Stimulated activated CD4-positive, alpha-beta T cell treated with anti-CD3 and anti-CD28 coated beads, Interleukin-2, amount 100 ng/mL, for 4 hours (primary cell): ENCODE measurements around the gene ACP2.
A peak's percentile ranks its signal among the peaks of the same experiment; 100 is the strongest.

Experiments
- DNase-seq: peaks from one replicate; pipeline ENCODE4 v3.0.0-alpha.2; 2020; ENCODE audit warnings: low read depth

Gene ACP2

DNA sequence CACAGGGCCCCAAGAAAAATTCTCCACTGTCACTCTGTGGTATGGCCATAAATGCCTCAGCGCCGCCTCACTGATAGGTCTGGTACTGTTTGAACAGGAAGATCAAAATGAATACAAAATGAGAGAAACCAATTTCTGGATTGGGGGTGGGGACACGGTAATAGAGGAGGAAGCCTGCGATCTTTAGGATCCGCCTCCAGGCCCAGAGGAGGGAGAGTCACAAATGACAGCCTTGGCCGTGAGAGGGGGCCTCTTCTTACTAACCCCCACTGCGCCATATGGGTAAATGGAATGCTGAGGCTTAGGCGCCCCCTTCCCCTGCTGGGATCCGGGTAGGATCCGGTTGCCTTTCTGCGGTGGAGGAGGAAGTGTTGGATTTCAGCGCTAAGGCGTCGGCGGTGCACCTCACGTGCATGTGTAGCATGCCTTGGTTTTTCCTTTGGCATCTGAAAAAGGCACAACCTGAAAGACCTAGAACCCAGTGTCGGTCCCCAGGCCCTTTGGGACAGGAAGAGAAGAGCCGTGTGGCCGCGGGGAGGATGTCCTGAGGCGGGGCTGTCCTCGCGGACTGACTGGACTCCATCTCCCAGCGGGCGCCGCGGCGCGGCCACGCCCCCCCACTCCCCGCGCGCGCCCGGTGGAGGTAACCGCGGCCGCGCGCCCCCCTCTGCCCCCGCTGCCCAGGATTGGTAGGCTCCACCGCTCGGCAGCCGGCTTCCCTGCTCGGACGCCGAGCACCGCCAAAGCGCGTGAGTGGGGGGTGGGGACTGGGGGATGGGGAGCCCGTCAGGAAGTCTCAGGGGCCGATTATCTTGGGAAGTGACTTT, 20.6 kb upstream of the ACP2 start:
- DNase-seq: peak; percentile 79

DNA sequence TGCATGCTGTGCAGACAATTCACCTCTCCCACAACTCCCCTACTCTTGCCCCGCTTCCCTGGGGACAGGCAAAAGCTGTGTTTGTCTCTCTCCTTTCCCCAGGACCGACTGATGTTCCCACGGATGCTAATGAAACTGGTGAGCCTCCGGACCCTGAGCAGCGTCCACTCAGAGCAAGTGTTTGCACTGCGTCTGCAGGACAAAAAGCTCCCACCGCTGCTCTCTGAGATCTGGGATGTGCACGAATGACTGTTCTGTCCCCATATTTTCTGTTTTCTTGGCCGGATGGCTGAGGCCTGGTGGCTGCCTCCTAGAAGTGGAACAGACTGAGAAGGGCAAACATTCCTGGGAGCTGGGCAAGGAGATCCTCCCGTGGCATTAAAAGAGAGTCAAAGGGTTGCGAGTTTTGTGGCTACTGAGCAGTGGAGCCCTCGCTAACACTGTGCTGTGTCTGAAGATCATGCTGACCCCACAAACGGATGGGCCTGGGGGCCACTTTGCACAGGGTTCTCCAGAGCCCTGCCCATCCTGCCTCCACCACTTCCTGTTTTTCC, 19.9 kb upstream of the ACP2 start:
- DNase-seq: no peak

DNA sequence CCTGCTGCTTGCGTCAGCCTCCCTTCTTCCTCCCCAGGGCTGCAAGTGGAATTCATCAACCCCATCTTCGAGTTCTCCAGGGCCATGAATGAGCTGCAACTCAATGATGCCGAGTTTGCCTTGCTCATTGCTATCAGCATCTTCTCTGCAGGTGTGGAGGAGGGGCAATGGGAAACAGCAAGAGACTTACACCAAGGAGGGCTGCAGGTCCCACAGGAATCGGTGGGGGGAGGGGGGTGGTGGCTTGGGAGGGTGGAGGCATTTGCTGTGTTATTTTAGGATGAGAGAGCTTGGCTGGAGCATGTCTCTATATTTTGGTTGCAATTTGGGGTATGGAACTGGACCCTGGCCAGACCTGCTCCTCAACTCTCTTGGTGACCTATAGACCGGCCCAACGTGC, 19.3 kb upstream of the ACP2 start:
- no peak for DNase-seq

DNA sequence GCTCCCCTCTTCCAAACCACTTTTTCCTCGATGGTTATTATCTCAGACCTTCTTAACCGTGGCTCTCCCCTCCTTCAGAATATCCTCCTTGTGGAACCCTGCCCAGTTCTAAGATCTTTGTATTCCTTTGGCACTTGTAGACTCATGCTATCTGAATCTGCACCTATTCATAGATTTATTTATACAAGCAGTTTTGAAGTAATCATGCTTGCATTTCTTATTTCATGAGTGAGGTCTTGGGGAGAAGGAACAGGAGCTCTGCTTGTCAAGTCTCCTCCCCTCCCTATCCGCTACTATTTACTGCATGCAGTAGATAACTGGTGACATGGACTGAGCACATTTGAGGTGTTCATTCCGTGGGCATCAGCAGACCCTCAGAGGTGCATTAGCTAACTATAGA, 15.9 kb upstream of the ACP2 start:
- DNase-seq: no peak

DNA sequence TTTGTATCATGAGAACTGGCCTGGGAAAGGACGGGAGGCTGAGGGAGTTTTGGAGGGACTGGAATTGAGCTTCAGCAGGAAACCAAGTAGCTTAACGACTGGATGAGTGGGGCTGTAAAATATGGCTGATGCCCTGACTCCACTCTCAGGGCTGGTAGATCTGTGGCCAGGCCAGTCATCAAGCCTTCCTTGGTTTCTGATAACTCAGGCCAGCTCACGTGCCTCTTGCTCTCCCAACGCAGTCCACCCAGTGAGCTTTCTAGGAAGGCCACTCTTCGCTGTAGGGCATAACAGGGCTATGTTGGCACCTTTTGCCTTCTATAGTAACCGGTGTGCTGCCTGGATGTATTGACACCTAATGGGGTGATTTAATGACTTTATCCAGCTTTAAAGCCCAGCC, 15.5 kb upstream of the ACP2 start:
- no peak for DNase-seq

DNA sequence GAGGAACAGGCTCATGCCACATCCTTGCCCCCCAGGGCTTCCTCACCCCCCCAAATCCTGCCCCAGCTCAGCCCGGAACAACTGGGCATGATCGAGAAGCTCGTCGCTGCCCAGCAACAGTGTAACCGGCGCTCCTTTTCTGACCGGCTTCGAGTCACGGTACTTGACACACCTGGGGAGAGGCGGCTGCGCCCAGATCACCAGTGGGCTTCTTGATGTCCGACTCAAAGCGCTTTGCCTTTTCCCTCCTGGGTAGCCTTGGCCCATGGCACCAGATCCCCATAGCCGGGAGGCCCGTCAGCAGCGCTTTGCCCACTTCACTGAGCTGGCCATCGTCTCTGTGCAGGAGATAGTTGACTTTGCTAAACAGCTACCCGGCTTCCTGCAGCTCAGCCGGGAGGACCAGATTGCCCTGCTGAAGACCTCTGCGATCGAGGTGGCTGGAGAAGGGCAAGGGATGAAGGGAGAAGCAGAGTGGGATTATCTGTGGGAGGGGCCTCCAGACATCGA, 12.7 kb upstream of the ACP2 start:
- no peak for DNase-seq

DNA sequence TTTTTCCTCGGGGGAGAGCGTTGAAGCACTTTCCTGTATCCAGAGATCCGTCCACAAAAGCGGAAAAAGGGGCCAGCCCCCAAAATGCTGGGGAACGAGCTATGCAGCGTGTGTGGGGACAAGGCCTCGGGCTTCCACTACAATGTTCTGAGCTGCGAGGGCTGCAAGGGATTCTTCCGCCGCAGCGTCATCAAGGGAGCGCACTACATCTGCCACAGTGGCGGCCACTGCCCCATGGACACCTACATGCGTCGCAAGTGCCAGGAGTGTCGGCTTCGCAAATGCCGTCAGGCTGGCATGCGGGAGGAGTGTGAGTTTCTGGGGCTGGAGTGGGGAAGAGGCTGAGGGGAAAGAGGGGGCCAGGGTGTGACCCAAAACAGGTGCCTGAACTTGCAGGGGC, 11.8 kb upstream of the ACP2 start:
- DNase-seq: no peak

DNA sequence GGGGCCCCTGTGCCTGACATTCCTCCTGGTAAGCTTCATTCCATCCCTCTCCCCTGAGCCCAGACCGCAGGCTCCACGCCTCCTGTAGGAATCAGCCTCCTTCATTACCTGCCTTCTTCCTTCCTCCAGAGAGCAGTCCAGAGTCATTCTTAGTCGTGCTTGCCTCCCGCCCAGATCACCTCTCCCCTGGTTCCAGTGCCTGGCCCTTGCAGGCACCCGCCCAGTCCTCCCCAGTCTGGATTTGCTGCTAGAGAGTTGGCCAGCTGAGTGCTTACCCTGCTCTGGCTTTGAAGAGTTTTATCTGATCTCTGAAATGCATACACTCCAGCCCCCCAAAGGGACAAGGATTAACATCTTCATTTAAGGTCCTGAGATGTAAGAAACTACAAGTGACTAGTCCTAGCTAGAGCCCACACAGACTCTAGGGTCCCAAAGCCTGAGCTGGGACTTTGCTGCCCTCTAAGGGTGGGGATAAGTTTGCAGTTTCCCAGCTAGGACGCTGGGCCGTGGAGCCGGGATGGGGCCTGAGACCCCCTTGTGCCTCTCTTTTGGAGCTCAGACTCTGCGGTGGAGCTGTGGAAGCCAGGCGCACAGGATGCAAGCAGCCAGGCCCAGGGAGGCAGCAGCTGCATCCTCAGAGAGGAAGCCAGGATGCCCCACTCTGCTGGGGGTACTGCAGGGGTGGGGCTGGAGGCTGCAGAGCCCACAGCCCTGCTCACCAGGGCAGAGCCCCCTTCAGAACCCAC, 10.8 kb upstream of the ACP2 start:
- DNase-seq: peak; percentile 27

DNA sequence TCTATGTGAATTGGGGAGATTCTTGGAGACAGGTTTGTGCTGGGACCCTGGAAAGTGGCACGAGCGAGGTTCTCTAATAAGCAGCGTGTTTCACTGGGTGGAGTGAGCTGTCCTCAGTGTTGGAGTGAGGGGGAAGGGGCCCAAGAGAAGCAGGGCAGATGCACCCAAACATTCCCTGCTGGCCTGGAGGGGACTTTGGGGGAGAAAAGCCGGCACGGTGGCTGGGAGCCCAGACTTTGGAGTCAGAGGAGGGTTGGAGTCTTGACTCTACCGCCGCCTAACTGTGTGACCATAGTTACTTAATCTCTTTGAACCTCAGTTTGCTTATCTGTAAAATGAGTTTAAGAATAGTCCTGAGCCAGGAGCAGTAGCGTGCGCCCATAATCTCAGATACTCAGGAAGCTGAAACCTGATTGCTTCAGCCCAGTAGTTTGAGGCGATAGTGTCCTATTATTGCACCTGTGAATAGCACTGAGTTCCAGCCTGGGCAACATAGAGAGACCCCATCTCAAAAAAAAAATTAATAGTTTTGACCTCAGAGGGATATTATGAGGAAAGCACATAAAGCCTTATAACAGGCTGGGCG, 9.8 kb upstream of the ACP2 start:
- DNase-seq: no peak

DNA sequence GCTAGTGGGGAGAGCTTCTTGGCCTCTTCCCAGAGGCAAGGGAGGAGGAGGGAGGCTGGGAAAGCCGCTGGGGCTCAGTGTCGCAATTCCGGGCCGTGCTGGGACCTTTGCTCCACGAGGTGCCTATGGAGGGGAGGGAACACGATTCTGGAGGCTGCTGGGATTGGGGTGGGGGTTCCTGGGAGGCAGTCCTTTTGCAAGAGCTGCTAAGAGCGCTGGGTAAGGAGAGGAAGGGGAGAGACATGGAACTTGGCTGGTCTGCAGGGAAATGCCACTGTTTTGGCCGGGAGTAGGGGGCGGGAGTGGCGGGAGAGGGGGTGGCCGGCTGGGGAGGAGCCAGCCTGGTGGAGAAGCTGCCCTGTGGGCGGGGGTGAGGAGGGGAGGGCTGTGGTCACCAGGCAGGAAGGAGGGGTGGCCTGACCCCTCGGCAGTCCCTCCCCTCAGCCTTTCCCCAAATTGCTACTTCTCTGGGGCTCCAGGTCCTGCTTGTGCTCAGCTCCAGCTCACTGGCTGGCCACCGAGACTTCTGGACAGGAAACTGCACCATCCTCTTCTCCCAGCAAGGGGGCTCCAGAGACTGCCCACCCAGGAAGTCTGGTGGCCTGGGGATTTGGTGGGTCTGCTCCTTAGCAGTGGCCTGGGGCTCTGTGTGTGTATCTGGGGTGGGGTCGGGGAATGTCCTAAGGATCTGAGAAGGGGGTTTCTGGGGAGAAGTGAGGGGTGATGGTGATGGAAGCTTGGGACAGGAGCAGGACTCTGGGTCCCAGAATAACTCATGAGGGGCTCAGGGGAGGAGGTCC, 9.1 kb upstream of the ACP2 start, which contains the start of gene NR1H3:
TSS of gene NR1H3 (plus strand) at position 480 of the 800 bp plus-strand sequence. CDS start 1,221 bp downstream, outside the sequence.
- DNase-seq: no peak

DNA sequence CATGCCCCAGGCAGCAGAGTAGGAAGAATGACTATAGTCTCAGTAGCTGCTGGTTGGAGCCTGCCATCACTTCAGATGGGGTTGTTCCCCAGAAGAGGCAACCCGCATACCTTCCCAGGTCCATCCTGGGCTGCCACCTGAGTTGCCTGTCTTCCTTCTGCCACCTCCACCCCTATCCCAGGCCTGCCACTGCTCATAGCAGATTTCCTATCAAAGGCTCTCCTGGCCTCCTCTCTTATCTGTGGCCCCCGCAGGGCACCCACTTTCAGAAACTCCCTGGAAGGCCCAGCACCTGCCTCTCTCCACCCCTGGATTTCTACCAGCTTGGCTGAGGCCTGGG, 8.5 kb upstream of the ACP2 start:
- no peak for DNase-seq

DNA sequence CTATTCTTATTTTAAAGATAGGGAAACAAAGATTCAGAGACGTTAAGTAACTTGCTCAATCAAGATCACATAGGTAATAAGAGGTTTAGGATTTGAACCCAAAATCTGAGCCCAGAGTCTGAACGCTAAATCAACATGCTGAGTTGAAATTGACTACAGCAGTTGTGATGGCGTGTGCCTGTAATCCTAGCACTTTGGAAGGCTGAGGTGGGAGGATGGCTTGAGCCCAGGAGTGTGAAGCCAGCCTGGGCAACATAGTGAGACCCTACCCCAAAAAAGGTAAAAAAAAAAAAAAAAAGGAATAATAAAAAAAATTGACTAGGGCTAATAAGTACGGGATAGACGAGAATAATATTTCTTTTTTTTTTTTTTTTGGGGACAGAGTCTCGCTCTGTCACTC, 7.8 kb upstream of the ACP2 start:
- no peak for DNase-seq

DNA sequence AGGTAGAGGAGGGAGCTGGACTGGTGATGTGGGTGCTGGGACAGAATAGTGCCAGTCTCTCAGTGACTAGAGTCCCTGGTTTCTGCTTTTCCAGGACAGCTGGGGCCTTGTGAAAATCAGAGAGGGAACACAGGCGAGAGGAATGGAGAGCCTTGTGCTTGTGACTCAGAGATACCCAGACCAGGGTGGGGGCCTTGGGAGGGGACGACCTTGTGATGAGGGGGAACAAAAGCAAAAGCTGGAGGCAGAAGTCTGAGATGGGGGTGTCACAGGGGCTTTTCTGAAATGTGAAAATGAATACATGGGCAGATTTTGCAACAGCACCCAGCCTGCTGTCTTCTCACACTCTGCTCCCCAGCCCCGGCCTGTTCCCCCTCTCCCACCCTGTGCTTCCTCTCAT, 5.8 kb upstream of the ACP2 start:
- no peak for DNase-seq

DNA sequence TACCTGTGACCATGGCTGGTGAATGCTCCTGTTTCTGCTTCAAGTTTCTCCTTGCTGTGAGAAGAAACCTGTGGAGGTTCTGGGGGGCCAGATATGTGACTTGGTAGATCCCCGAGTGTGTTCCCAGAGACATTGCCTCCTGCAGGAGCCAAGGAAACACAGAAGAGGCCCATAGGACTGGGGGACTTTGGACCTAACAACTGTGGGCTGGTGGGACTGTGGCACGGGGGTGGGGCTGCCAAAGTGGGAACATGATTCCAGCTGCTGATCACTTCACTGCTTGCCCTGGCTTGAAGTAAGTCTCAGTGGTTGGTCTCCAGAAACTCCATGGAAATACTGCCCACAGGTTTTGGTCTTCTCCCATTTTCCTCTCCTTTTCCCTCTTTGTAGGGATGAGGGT, 5.0 kb upstream of the ACP2 start:
- DNase-seq: no peak

DNA sequence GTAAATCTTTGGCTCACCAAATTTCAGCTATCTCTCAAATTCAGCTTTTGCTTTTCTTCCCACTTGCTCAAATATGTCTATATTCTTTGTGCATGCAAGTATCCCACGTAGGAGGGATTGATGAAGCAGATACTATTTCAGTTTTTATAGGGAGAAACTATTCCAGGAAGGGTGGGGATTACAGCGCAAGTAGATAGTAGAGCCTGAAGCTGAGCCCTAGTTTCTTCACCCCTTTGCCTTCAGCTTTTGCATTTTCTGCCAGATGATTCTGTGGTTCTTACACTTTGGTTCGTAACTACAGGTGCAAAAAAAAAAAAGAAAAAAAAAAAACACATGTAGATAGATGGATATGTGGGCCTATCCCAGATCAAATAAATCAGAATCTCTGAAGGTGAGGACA, 3.1 kb upstream of the ACP2 start:
- DNase-seq: no peak

DNA sequence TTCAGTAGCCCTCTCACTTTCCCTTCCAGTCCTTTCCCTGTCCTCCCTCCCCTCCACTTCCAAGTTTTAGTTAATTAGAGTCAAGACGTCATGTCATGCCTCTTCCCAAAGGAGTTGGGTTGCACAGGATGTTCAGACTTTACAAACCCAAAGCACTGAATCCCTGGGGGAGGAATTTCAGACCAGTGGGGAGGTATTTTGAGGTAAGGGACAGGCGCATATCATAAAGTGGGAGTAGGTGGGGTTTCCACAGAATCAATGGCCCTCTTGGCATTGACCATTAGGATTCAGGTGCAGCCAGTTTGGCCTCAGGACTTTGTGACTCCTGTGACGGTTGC, 733 bp upstream of the ACP2 start:
- DNase-seq: no peak

DNA sequence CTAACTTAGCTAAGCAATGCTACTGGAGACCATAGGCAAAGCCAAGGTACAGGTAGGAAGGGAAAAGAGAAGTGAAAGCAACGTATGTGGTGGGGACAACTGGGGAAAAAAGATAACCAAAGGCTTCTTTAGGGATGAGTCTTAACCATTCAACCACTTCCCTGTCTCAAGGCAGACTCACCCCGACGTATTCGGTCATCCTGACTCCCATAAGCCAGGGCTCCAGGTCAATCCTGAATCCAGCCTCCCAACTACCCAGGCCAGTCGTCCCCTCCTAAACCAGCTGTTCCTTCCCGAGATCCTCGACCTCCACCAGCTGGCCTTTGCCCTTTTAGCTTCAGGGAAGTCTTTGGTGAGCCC, 330 bp downstream of the ACP2 start:
- no peak for DNase-seq

DNA sequence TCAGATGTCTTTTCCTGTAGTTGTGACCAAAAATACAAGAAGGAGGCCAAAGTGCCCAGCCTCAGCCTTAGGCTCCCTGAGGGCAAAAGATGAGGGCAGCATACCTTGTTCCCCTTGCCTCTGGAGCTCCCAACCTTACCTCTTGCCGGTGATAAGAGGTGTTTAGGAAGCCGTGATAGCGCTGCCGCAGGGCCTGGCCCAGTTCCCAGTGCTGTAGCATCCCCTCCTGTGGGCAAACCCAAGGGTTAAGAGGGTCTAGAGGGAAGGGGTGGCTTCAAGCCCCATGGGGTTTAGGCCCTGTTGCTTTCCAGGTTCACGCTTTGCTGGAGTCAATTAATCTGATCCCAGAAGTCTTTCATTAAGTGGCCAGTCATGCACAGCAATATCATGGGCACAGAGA, 1.1 kb downstream of the ACP2 start:
- DNase-seq: no peak

DNA sequence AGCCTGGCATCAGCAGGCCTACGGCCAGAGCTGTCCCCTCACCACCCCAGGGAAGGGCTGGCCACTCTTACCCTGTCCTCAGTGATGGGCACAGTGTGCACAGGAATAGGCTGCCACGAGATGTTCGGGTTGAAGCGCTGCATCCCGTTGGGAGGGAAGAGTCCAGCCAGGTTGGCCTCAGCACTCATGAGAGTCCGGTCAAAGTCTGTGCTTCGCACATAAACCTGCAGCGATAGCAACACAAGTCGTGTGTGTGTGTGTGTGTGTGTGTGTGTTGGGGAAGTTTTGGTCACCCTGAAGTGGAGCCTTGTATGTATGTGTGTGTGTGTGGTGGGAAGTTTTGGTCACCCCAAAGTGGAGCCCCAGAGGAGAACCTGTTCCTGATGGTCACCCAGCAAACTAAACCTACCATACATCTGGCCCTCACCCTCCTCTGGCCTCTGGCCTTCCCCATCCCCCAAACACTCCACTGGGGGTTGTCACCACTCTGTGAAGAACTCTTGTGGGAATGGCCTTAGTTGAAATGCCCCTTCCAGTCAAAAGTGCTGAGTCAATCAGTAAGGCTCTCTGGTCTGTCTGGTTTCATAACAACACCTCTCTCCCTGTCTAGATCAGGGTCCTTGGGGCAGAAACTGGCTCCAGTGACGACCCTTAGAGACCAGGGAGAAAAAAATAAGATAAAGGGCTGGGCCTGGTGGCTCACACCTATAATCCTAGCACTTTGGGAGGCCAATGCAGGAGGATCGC, 2.8 kb downstream of the ACP2 start:
- no peak for DNase-seq

DNA sequence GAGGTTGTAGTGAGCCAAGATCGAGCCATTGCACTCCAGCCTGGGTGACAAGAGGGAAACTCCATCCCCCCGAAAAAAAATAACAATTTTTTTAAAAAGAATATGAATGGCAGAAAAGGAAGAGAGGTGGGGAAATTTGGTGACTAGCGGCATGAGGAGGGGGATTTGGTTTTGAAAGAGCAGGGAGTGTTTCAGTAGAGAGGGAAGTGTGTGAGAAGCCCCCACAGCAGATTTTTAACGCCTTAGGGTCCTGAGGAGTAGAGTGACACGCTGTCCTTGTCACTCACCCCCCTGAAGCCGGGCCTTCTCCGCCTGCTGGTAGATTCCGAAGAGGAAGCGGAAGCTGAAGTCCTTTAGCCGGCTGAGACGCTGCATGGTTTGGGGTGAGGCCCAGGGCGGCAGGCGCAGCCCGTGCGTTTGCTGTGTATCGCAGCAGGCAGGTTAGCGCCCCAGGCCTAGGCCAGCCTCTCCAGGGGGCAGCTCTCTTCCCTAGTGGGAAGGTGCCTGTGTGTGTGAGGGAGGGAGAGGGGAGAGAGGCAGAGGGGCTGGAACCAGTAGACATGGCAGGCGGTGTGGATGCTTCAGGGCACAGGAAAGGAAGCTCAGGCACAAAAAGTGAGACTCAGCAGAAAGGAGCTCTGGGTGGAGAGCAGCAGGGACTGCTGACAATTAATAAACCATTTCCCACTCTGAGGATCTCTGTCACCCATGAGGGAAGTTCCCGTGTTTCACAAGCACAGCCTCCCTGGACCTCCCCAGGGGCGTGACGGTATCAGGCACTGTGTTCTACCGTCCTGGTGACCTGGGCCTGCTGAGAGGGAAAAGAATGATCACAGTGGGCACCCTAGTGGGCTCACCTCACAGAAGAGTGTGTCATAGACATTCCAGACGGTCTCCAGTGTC, 3.9 kb downstream of the ACP2 start:
- DNase-seq: no peak
